SKM-1 treated with dmso at 0.1 percent for 144 hours (cell line): ENCODE measurements around the gene ZNF512B.
A peak's percentile ranks its signal among the peaks of the same experiment; 100 is the strongest.
"Not testable (repeated sequence)": the region's sequence is repeated elsewhere in the genome, so short reads cannot be mapped to it uniquely, and the experiment has no call there.

Experiments
- DNase-seq: peaks from one replicate; lab custom pipeline; 2025; ENCODE audit not compliant: unreplicated experiment; lab: John Stamatoyannopoulos, UW

Gene ZNF512B

DNA sequence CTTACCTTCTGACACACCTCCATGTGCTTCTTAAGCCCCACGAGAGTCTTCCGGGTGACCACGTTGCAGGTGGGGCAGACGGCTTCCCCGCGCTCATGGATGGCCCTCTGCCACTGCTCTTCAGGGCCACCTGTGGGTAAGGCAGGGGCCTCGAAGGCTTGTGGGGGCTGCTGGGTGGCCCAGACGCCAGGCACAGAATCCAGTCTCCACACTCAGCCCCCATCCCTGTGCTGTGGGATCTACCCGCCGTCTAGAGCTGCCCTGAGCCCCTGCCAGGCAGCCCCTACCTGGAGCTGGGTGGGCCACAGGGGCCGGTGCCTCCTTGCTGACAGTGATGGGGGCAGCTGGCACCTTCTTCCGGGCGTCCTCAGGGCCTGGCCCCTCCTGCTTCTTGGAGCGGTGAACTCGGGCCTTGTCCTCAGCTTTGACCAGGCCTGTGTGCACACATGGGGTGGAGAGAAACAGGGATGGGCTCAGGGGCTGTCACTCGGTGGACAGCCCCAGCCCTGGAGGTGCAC, 5.9 kb downstream of the ZNF512B start:
- no peak for DNase-seq

DNA sequence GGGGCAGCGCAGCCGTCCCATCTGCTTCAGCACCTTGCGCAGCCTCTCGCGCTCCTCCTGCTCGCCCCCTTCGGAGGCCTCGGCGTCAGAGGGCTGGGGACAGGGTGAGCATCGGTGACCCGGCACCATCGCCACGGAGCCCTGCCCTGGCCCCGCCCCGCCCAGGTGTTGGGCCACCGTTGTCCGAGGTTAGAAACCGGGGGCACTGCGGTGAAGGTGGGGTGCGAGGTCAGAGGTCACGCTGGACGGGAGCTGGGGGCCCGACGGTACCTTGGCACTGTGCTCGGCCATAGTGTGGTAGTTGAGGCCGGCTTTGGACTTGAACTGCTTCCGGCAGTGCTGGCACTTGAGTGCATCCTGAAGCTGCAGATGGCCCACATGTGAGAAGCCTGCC, 6.4 kb downstream of the ZNF512B start:
- DNase-seq = no peak

- DNase-seq = no peak
Measured at GRCh38 chr20:63962426-63963347, 7.0 kb downstream of the ZNF512B start.

- no peak for DNase-seq
Measured at GRCh38 chr20:63961664-63962425, 7.9 kb downstream of the ZNF512B start.

GRCh38 chr20:63960654-63961621, 8.8 kb downstream of the ZNF512B start:
- DNase-seq = not testable (repeated sequence)

DNA sequence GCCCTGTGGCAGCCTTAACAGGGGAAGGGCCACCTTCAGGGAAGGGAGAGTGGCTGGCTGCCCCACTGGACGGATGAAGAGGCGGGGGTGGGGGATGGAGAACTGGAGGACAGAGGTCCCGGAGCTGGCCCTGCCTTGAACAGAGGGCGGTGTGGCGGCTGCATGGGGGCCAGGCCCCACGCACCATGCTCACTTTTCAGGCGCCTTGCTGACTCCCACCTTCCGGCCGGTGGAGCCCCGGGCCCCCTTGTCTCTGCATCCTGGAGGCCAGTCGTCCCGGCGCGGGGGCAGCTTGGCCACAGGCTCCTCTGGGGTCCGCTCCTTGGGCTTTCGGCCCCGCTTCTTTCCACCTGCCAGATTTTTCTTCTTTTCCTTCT, 10.0 kb downstream of the ZNF512B start:
- no peak for DNase-seq

DNA sequence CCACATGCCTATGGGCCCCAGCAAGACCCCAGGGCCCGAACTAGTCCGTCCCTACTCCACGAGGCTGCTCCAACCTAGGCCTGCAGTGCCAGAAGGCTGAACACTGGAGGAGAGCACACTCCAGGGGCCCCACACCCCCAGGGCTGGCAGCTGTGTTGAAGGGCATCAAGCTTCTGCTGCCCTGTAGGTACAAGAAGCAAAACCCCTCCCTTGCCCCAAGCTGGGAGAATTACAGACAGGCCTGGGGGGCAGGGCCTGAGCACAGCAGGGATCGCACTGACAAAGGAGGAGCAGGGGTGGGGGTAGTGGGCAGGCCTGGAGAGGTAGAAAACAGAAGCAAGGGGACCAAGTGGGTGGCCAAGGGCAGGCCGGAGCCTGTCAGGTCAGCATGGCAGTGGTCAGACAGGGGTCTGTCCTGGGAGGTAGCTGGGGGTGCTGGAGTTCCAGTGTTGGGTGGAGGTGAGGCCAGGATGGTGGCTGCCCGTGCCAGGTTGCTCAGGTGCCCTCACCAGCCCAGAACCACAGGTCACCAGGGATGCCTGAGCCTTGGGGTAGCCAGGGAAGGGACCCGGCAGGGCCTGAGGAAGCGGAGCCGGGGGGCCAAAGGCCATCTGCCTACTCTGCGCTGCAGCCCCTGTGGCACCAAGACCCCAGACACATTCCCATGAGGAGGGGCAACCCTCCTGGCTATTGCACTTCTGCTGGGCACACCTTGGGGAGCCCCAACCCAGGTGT, 10.6 kb downstream of the ZNF512B start:
- DNase-seq = no peak

- DNase-seq = no peak
Measured at GRCh38 chr20:63958471-63958870, 11.3 kb downstream of the ZNF512B start.

DNA sequence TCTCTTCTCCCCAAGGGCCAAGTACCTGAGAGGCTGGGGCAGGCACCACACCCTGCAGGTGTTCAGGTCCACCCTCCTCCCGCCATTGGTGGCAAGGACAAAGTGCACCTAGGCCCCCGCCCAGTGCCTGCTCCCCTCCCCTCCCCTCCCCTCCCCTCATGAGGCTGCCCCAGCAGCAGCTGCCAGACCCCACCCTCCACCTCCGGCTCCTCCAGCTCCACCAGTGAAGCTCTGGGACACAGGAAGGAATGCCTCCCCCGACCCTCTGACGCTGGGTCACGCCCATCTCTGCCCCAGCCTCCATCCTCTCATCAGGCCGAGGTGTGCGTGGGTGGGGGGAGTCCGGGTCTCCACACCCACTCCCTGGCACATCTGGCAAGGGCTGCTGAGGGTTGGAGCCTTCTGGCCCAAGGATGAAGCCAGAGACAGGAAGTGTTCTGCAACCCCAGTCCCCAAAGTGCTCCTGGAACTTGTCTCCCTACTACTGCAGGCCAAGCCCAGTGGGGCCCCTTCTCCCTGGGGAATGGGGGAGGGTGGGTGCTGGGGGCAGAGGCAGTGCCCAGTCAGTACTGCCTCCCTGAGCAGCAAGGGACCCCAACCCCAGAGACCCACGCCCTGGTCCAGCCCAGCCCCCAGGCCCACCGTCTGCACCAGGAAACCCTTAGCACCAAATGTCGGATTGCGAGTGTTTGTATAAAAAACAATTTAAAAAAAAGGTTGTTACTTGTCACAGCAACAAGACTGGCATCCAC, 11.9 kb downstream of the ZNF512B start:
- no peak for DNase-seq

GRCh38 chr20:63957004-63957689, 12.6 kb downstream of the ZNF512B start:
- DNase-seq = no peak

GRCh38 chr20:63956664-63957003, 13.1 kb downstream of the ZNF512B start:
- no peak for DNase-seq

- peak; percentile 65 for DNase-seq
Measured at GRCh38 chr20:63955827-63956663, 13.7 kb downstream of the ZNF512B start, which contains the start of gene UCKL1. UCKL1 (minus strand) TSS chr20:63956416; CDS start chr20:63956372, 44 bp downstream.

- DNase-seq = no peak
Measured at GRCh38 chr20:63955281-63955826, 14.4 kb downstream of the ZNF512B start.

DNA sequence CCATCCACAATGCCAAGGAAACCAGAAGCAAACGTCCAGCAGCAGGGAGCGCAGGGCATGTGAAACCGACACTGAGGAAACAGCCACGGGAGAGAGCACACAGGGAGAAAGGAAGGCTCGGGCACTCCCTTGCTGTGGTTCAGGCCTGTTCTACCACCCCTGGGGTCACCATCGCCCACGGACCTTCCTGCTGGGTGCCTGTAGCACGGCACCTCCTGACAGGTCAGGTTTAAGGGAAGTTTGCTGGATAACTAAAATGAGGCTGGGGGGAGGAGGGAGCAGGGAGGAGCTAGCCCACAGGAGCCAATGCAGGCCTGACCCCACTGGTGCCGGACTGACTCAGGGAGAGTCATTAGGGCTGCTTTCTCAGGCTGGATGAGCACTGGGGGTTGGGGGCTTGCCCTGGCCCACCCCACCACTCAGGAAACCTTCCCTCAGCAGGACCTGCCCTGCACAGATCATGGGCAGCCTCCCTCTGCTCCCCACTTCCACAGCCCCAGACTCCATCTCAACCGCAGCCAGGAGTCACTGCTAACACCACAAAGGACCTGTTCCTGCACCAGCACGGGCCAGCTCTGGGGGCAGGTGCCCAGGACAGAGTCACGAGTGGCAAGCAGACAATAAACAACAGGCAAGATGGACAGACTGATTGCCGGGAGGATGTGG, 15.8 kb downstream of the ZNF512B start:
- no peak for DNase-seq

GRCh38 chr20:63952769-63953168, 17.0 kb downstream of the ZNF512B start:
- no peak for DNase-seq

DNA sequence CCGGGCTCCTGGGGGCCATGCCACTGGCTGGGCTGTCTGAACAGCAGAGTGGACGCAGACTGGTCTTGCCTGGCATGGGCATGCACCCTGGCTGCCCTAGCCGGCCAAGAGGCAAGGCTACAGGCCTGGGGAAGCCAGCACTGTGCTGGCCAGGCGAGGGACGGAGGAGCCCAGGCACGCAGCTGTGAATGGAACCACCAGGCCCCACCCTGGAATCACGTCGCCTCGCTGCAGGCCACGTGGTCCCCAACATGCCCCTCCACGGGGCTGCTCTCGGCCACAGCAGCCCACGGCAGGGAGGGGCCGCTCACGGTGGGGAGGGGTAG, 17.6 kb downstream of the ZNF512B start:
- DNase-seq = no peak
